CD4-positive, alpha-beta T cell (primary cell): ENCODE measurements around the gene BMPR1A. TPM values are rescaled to one million over a fixed set of nuclear protein-coding genes. Genes with fewer than 3 reads are reported as not detected.
A peak's percentile ranks its signal among the peaks of the same experiment; 100 is the strongest.

Experiments used
- ATAC-seq: fragments of 200-7000 bp; cut with Tn5 transposase; one replicate; pipeline ENCODE4 v1.10.0; 2022; ENCODE audit warnings: mild to moderate bottlenecking; ENCODE audit not compliant: poor library complexity
- CTCF ChIA-PET: fragments of 350-600 bp; sonication (Branson Sonifier 250); formaldehyde crosslinking; loops from one replicate; lab custom pipeline; 2021; ENCODE audit warnings: antibody characterized with exemption, inconsistent platforms; lab: Charles Lee
- POLR2A ChIA-PET: fragments of 350-600 bp; sonication (Branson Sonifier 250); formaldehyde crosslinking; loops from one replicate; lab custom pipeline; 2021; ENCODE audit warnings: antibody characterized with exemption, inconsistent platforms; lab: Charles Lee
- DNase-seq, 14 experiments: peaks; one replicate each; pipeline ENCODE4 v3.0.0-alpha.2; 2013 to 2020; ENCODE audit warnings: mixed read lengths in 2 of 14
- H3K27ac ChIP-seq, 2 donors: one replicate each; pipeline versions ENCODE4 v1.5.1 to v1.7.0; 2013; ENCODE audit warnings: low read length in 2 of 2, low read depth in 1 of 2, mild to moderate bottlenecking in 1 of 2
- H3K27me3 ChIP-seq, 2 experiments: 1 replicate in 1 of 2; 2 replicates in 1 of 2; pipeline versions ENCODE4 v1.6.1 to v1.7.0; 2013; ENCODE audit warnings: low read length in 2 of 2, control low read depth in 1 of 2, mild to moderate bottlenecking in 1 of 2, moderate library complexity in 1 of 2; ENCODE audit not compliant: insufficient read depth in 2 of 2, control insufficient read depth in 1 of 2
- H3K36me3 ChIP-seq: one replicate; pipeline ENCODE4 v1.6.1; 2013; ENCODE audit warnings: low read length, control low read depth; ENCODE audit not compliant: insufficient read depth
- H3K4me1 ChIP-seq: one replicate; pipeline ENCODE4 v1.6.1; 2013; ENCODE audit warnings: low read length, control low read depth; ENCODE audit not compliant: insufficient read depth
- H3K4me3 ChIP-seq: one replicate; pipeline ENCODE4 v1.5.1; 2013; ENCODE audit warnings: mild to moderate bottlenecking, low read length, moderate library complexity
- H3K9me3 ChIP-seq, 2 experiments: 1 replicate in 1 of 2; 2 replicates in 1 of 2; pipeline versions ENCODE4 v1.6.1 to v1.7.0; 2013; ENCODE audit warnings: low read length in 2 of 2, mild to moderate bottlenecking in 2 of 2, control low read depth in 1 of 2, moderate library complexity in 1 of 2; ENCODE audit not compliant: control insufficient read depth in 1 of 2, insufficient read depth in 1 of 2
- H3K27ac Mint-ChIP-seq: one replicate; pipeline ENCODE4 v1.8.0; 2020; ENCODE audit warnings: mixed read lengths
- H3K27me3 Mint-ChIP-seq: one replicate; pipeline ENCODE4 v1.8.0; 2021; ENCODE audit warnings: mixed read lengths
- H3K36me3 Mint-ChIP-seq: one replicate; pipeline ENCODE4 v1.8.0; 2021; ENCODE audit warnings: low read depth, mixed read lengths
- H3K4me1 Mint-ChIP-seq: one replicate; pipeline ENCODE4 v1.8.0; 2021; ENCODE audit warnings: low read depth, mixed read lengths
- H3K4me3 Mint-ChIP-seq: one replicate; pipeline ENCODE4 v1.8.0; 2020; ENCODE audit warnings: mild to moderate bottlenecking, mixed read lengths
- H3K9me3 Mint-ChIP-seq: one replicate; pipeline ENCODE4 v1.8.0; 2020; ENCODE audit warnings: mixed read lengths
- CTCF ChIP-seq: fragments of 200-600 bp; IDR thresholded peaks from one replicate; pipeline ENCODE4 v1.8.0; 2022; ENCODE audit warnings: antibody characterized with exemption, mild to moderate bottlenecking
- intact Hi-C, 2 experiments: fragments of 100-400 bp; cut with DNase I in 1 of 2; cut with micrococcal nuclease in 1 of 2; formaldehyde crosslinking; loops; one replicate each; pipeline versions ENCODE4 v1.15.1 to v1.9.0; 2023 to 2025; cut with DNase I, micrococcal nuclease
- total RNA-seq, 174 experiments: library from RNA in 2 of 174; stranded (reverse) in 2 of 174; gene quantifications; one replicate each; pipeline ENCODE4 v1.2.3 and lab custom pipeline; 2021 to 2026

BMPR1A gene
- total RNA-seq, 2 experiments from 2014 or later, result 1.9 to 2.6 TPM

- peak; percentile 68 to 93 (median 82) for DNase-seq
- peaks cover 6% of the 10 kb centered on the region for H3K36me3 Mint-ChIP-seq
- peak overlapping the region; percentile 67 for H3K4me3 ChIP-seq
Observed at GRCh38 chr10:86710987-86711512, 45.4 kb upstream of the BMPR1A start.

GRCh38 chr10:86711513-86712316 lies 44.7 kb upstream of the BMPR1A start:
- ChIA-PET CTCF (interaction anchor here (0.6 kb wide), 1 partner anchor 172 kb away, joined by 5 read pairs; no protein-coding TSS in a partner anchor), POLR2A (interaction anchor here (0.6 to 3.0 kb wide), 10 partner anchors 9 to 1108 kb away, joined by 3 to 29 read pairs (median 4); partner anchors contain the start of gene BMPR1A)
- Histone ChIP-seq H3K9me3 (peaks cover 0 to 9% of the 10 kb centered on the region in 2 experiments), H3K36me3 (no peaks in the 10 kb centered on the region), H3K4me3 (peak overlapping the region; percentile 67), H3K27me3 (no peaks in the 10 kb centered on the region), H3K27ac (peak overlapping the region; percentile 72 to 78), H3K4me1 (peaks cover 17% of the 10 kb centered on the region)
- Mint-ChIP-seq H3K27ac (peak overlapping the region; percentile 90), H3K36me3 (peaks cover 6% of the 10 kb centered on the region), H3K9me3 (no peaks in the 10 kb centered on the region), H3K4me3 (peak overlapping the region; percentile 94), H3K27me3 (no peaks in the 10 kb centered on the region), H3K4me1 (peaks cover 20% of the 10 kb centered on the region)
- no peak for TF ChIP-seq CTCF
- DNase-seq (peak in 13 of 14 experiments; percentile 19 to 80 (median 40)), ATAC-seq (peak; percentile 50)
- intact Hi-C loops, result loop anchor here (1.0 to 5.0 kb wide), 8 partner anchors 45 to 381 kb away; partner anchors contain the start of genes BMPR1A (in 2 of the 2) and GLUD1 (in 1 of the 2)

More at GRCh38 chr10:86710987-86711512, 45.4 kb upstream of the BMPR1A start:
- Histone ChIP-seq H3K4me1 (peaks cover 17% of the 10 kb centered on the region), H3K36me3 (no peaks in the 10 kb centered on the region), H3K27me3 (no peaks in the 10 kb centered on the region), H3K9me3 (peaks cover 0 to 9% of the 10 kb centered on the region in 2 experiments), H3K27ac (peak overlapping the region; percentile 78 to 81)
- intact Hi-C loops, result loop anchor here (1.0 to 5.0 kb wide), 8 partner anchors 45 to 381 kb away; partner anchors contain the start of genes BMPR1A (in 2 of the 2) and GLUD1 (in 1 of the 2)
- ATAC-seq, result peak; percentile 95
- Mint-ChIP-seq H3K4me3 (peak overlapping the region; percentile 95), H3K4me1 (peaks cover 20% of the 10 kb centered on the region), H3K27me3 (no peaks in the 10 kb centered on the region), H3K9me3 (no peaks in the 10 kb centered on the region), H3K27ac (peak overlapping the region; percentile 95)
- POLR2A ChIA-PET, result interaction anchor here (1.0 to 3.0 kb wide), 4 partner anchors 9 to 311 kb away, joined by 3 to 29 read pairs (median 6); partner anchors contain the start of gene BMPR1A
- TF ChIP-seq CTCF, result peak; percentile 77
- CTCF ChIA-PET, result no interaction called here

- H3K9me3 Mint-ChIP-seq, result no peaks in the 10 kb centered on the region
- ATAC-seq (no peak), DNase-seq (no peak)
- no peaks in the 10 kb centered on the region for H3K27me3 Mint-ChIP-seq
- peaks cover 0 to 9% of the 10 kb centered on the region in 2 experiments for H3K9me3 ChIP-seq
- peak overlapping the region; percentile 67 for H3K4me3 ChIP-seq
- intact Hi-C loops, result loop anchor here (5.0 kb wide), 6 partner anchors 45 to 380 kb away; partner anchors contain the start of genes BMPR1A (in 1 of the 2) and GLUD1 (in 1 of the 2)
- peak overlapping the region; percentile 46 to 72 for H3K27ac ChIP-seq
- POLR2A ChIA-PET, result interaction anchor here (0.6 to 3.0 kb wide), 9 partner anchors 8 to 1107 kb away, joined by 3 to 29 read pairs (median 5); partner anchors contain the start of gene BMPR1A
- CTCF ChIA-PET, result interaction anchor here (0.6 kb wide), 1 partner anchor 171 kb away, joined by 5 read pairs; no protein-coding TSS in a partner anchor
- peak overlapping the region; percentile 94 for H3K4me3 Mint-ChIP-seq
- peaks cover 6% of the 10 kb centered on the region for H3K36me3 Mint-ChIP-seq
- H3K27ac Mint-ChIP-seq, result peak overlapping the region; percentile 90
- H3K36me3 ChIP-seq, result no peaks in the 10 kb centered on the region
- TF ChIP-seq CTCF, result no peak
- peaks cover 20% of the 10 kb centered on the region for H3K4me1 Mint-ChIP-seq
- H3K27me3 ChIP-seq, result no peaks in the 10 kb centered on the region
- peaks cover 17% of the 10 kb centered on the region for H3K4me1 ChIP-seq
Observed at GRCh38 chr10:86712317-86712707, 44.1 kb upstream of the BMPR1A start.
